Measurements from ENCODE around the gene METAP1D. TPM values are rescaled to one million over a fixed set of nuclear protein-coding genes. Genes with fewer than 3 reads are reported as not detected.

Gene METAP1D
- total RNA-seq, 2 experiments from 2014 or later: 2.8 to 2.9 TPM

DNA sequence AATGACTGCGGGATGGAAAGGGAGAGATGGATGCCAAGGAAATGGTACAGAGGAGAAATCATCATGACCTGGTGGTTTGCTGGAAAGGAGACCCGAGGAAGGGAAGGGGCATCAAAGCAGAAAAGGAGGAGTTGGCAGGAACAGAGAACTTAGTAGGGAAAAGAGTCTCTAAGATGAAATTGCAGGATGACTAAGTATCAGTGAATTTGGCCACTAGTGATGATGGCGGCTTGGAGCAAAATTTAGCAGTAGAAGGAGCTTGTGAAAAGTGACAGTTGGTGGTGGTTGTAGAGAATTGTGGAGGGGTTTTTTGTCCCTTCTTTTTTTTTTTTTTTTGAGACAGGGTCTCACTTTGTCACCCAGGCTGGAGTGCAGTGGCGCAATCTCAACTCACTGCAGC, 10.1 kb downstream of the METAP1D start:
- Mint-ChIP-seq H3K27ac (no peak overlapping the region), H3K4me3 (no peak overlapping the region), H3K9me3 (no peaks in the 10 kb centered on the region), H3K4me1 (peaks cover 35% of the 10 kb centered on the region), H3K27me3 (no peaks in the 10 kb centered on the region), H3K36me3 (ENCODE audit: low read depth) (peaks cover 5% of the 10 kb centered on the region)
- POLR2A ChIA-PET: no interaction called here
- CTCF ChIA-PET: interaction anchor here (0.7 to 1.0 kb wide), 2 partner anchors 76 to 97 kb away, joined by 3 to 4 read pairs; no protein-coding TSS in a partner anchor
- DNase-seq: no peak

DNA sequence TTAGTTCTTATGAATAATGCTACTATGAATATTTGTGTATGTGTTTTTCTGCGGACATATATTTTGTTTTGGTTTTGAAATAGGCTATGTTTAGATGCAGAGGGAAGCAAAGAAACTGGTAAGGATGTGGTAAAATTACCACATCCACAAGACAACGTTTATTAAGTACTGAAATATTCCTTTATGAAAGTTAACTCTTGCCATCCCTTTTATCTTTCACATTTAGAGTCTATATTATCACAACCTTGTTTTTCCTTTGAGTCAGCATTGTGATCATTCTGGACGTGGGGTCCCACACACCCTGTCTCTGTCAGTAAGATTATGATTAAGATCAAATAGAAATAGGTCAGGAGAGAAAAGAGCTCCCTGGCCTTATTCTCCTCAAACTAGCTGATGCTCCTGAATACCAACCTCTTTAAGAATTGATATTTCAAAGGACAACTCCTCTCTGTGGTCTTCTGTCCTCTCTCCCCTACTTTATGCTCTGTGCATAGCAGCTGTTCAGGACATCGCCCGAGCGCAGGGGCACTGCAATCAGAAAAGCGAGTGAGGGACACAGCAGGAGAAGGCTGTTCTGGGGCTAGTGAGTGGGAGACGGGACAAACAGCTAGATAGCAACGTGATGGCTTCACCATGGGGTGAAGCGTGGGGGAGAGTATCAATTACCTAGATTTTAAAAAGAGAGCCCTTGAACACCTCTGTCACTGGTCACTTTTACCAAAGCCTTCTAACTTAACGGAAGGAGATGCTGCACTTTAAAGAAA, 12.2 kb downstream of the METAP1D start:
- DNase-seq: no peak
- no peaks in the 10 kb centered on the region for H3K9me3 Mint-ChIP-seq
- peaks cover 5% of the 10 kb centered on the region for H3K36me3 Mint-ChIP-seq (ENCODE audit: low read depth)
- peak overlapping the region; percentile 33 for H3K4me3 Mint-ChIP-seq
- H3K4me1 Mint-ChIP-seq: peaks cover 33% of the 10 kb centered on the region
- no peaks in the 10 kb centered on the region for H3K27me3 Mint-ChIP-seq
- H3K27ac Mint-ChIP-seq: peak overlapping the region; percentile 73
- POLR2A ChIA-PET: interaction anchor here (0.8 to 1.9 kb wide), 4 partner anchors 14 to 118 kb away, joined by 3 to 6 read pairs (median 3); no protein-coding TSS in a partner anchor
- CTCF ChIA-PET: interaction anchor here (0.7 to 1.1 kb wide), 3 partner anchors 10 to 450 kb away, joined by 3 to 4 read pairs (median 4); no protein-coding TSS in a partner anchor

DNA sequence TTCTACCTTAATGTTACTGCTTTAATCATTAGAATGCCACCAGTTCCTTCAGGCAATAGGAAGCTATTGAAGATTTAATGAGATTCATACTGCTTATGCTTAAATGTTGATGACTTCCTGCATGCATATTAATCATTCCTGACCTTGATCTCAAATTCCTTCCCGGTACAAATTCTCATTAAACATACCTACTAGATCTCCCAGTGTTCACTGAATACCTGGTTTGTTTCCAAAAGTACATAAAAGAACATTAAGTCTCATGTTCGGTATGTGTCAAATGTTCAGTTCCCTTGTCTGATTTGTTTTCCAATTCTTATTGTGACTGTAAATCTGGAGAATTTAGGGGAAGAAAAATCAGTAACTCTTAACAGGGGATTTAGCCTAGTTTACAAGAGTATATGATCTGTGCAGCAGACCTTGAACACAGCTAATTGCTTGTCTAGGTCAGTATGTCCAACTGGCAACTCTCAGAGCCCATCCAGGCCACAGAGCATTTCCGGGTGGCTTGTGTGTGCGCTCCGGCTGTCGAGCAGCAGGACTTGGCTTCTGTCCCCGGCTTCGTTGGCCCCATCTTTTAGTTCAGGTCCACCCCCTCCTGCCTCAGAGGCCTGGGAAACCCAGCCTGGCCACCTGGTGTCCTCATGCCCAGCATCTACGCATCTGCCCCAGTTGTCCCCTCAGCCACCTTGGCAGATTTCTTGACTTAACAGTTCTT, 13.1 kb downstream of the METAP1D start:
- H3K27ac Mint-ChIP-seq: no peak overlapping the region
- CTCF ChIA-PET: interaction anchor here (0.8 to 1.1 kb wide), 2 partner anchors 12 to 449 kb away, joined by 3 to 4 read pairs; no protein-coding TSS in a partner anchor

DNA sequence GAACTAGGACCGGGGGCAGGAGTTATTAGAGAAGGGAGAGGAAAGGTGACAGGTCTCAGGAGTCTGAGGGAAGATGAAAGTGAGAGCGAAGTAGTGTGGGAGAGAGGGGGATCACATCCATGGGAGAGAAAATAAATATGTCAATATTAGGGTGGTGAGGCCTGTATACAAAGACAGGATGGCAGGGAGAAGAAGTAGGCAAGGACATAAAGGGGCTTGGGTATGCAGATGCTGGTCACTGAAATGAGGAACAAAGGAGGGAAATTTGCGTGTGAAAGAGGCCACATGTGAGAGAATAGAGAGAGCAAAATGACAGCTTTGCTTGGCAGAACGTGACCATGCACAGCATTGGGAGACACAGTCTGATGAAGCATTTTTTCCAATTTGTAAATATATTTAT, 13.6 kb downstream of the METAP1D start:
- CTCF ChIA-PET: no interaction called here
- Mint-ChIP-seq H3K36me3 (ENCODE audit: low read depth) (peaks cover 5% of the 10 kb centered on the region), H3K27me3 (no peaks in the 10 kb centered on the region), H3K27ac (no peak overlapping the region), H3K4me3 (no peak overlapping the region), H3K4me1 (peaks cover 33% of the 10 kb centered on the region), H3K9me3 (no peaks in the 10 kb centered on the region)
- POLR2A ChIA-PET: interaction anchor here (1.9 kb wide), 1 partner anchor 16 kb away, joined by 6 read pairs; no protein-coding TSS in a partner anchor
- no peak for DNase-seq

More for the DNA sequence above, 13.1 kb downstream of the METAP1D start:
- no peak for DNase-seq
- Mint-ChIP-seq H3K4me1 (peaks cover 33% of the 10 kb centered on the region), H3K36me3 (ENCODE audit: low read depth) (peaks cover 5% of the 10 kb centered on the region), H3K4me3 (no peak overlapping the region), H3K9me3 (no peaks in the 10 kb centered on the region), H3K27me3 (no peaks in the 10 kb centered on the region)
- POLR2A ChIA-PET: interaction anchor here (0.8 to 1.9 kb wide), 4 partner anchors 15 to 119 kb away, joined by 3 to 6 read pairs (median 3); no protein-coding TSS in a partner anchor

DNA sequence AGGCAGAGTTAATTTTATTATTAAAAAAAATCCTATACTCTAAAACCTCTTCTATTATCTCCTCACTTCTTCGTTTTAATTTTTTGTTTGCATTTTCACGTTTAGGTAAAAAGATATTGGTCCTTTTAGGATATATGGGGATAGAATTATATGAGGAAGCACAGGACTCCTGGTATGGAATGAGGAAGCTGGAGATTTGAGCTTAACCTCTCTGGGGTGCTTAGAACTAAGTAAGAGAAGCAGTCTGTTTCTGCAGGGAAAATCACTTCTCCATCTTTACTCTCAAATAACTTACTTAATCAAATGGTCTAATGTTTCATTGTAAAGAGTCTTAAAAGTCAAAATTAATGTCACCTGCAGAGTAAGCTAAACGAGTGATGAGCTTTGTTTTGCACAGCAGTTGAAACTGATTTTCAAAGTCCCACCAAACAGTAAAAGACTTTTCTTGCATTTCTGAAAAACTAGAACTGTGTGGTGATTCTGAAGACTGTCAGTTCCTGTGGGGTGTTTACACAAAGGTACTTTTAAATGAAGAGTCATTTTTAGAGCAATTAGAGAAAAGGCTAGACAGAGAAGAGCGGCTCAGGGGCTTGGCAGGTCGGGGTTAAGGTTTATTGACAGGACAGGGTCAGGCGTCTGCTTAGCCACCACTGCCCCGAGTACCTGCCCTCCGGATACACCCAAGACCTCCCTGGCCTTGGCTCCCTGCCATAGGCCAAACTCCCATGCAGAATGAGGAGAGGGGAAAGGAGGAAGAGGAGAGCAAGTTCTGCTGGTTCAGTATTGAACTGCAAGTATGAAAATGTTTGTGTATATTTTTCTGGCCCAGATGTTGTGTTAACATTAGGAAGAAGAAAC, 21.6 kb downstream of the METAP1D start:
- ChIA-PET CTCF (interaction anchor here (0.5 kb wide), 1 partner anchor 154 kb away, joined by 3 read pairs; no protein-coding TSS in a partner anchor), POLR2A (no interaction called here)
- no peaks in the 10 kb centered on the region for H3K9me3 Mint-ChIP-seq
- no peak for DNase-seq
- no peaks in the 10 kb centered on the region for H3K4me1 Mint-ChIP-seq
- no peaks in the 10 kb centered on the region for H3K27me3 Mint-ChIP-seq
- no peaks in the 10 kb centered on the region for H3K36me3 Mint-ChIP-seq (ENCODE audit: low read depth)
- no peak overlapping the region for H3K27ac Mint-ChIP-seq
- no peak overlapping the region for H3K4me3 Mint-ChIP-seq

DNA sequence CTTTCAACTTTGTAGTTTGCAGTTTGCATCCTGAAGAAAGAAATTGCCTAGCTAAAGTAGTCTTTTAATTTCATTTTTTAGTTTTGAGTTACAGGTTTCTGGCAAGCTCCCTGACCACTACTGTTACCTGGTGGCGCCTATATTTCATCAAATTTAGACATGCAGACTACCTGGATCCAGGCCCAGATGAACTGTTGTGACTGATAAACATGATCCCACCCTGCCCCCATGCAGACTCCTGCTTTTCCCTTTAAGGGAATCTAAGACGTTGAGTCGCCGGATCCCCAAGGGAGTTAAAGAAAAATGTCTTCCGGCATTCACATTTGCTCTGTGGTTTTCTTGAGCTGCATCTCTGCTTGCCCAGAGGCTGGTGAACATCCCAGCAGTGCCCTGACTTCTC, 22.2 kb downstream of the METAP1D start:
- H3K27ac Mint-ChIP-seq: no peak overlapping the region
- no peaks in the 10 kb centered on the region for H3K9me3 Mint-ChIP-seq
- DNase-seq: no peak
- no peak overlapping the region for H3K4me3 Mint-ChIP-seq
- H3K4me1 Mint-ChIP-seq: no peaks in the 10 kb centered on the region
- no peaks in the 10 kb centered on the region for H3K27me3 Mint-ChIP-seq
- no peaks in the 10 kb centered on the region for H3K36me3 Mint-ChIP-seq (ENCODE audit: low read depth)
- CTCF ChIA-PET: no interaction called here
- POLR2A ChIA-PET: no interaction called here

DNA sequence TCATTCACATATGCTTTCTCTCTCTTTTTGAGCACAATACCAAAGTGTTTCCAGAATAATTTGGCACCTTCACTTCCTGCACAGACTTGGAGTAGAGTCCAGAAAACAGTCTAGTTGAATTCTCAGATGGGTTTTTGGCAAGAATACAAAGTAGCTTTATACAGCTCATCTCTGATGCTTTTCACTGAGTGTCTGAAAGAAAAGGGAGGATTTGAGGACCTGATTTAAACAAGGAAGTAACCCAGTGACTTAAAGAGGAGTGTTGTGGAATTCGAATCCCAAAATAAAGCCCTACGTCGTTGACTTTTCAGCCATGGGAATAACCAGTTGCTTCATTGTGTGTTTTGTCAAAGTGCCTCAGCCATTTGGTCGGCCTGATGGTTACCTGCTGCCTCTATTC, 31.8 kb downstream of the METAP1D start:
- Mint-ChIP-seq H3K36me3 (ENCODE audit: low read depth) (no peaks in the 10 kb centered on the region), H3K27me3 (no peaks in the 10 kb centered on the region), H3K27ac (no peak overlapping the region), H3K9me3 (no peaks in the 10 kb centered on the region), H3K4me3 (no peak overlapping the region), H3K4me1 (no peaks in the 10 kb centered on the region)
- ChIA-PET POLR2A (no interaction called here), CTCF (no interaction called here)
- no peak for DNase-seq

DNA sequence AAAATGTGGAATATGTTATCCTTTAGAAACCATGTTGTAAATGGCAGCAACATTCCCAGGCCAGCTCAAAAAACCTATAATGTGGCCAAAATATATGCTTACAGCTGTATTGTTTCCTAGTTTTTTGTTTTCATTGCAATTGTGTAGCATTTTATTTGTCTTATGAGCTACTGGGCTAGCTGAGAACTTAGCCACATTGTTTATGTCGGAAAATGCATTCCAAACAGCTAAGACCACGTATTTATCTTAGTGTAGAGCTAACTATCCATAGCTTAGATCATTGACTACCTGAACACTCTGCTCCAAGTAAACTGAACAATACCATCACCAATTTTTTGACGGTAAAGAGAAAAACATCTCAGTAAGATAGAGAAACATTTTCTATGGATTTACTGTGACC, 38.4 kb downstream of the METAP1D start:
- Mint-ChIP-seq H3K27me3 (no peaks in the 10 kb centered on the region), H3K9me3 (no peaks in the 10 kb centered on the region), H3K4me1 (peaks cover 6% of the 10 kb centered on the region), H3K36me3 (ENCODE audit: low read depth) (no peaks in the 10 kb centered on the region), H3K27ac (no peak overlapping the region), H3K4me3 (no peak overlapping the region)
- ChIA-PET CTCF (interaction anchor here (1.0 kb wide), 1 partner anchor 13 kb away, joined by 3 read pairs; no protein-coding TSS in a partner anchor), POLR2A (interaction anchor here (0.8 kb wide), 1 partner anchor 12 kb away, joined by 3 read pairs; no protein-coding TSS in a partner anchor)
- DNase-seq: no peak

DNA sequence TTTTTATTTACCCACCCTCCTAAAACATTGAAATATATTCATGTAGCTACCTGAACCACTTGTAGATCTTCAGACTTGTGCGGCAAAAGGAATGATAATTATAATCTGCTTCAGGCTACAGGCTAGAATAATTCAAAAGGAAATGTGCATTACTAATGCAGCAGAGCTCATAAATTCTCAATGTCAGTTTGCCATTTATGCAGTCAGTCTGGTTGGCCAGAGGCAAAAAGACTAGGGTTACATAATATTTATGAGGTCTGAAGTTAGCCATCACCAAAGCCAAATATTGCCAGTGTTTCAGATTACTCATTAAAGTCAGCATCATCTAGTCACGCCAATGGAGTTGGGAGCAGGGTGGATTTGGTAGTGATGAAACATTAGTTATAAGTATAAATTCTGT, 38.9 kb downstream of the METAP1D start:
- ChIA-PET CTCF (no interaction called here), POLR2A (interaction anchor here (0.8 kb wide), 1 partner anchor 12 kb away, joined by 3 read pairs; no protein-coding TSS in a partner anchor)
- Mint-ChIP-seq H3K4me1 (peaks cover 6% of the 10 kb centered on the region), H3K9me3 (no peaks in the 10 kb centered on the region), H3K36me3 (ENCODE audit: low read depth) (no peaks in the 10 kb centered on the region), H3K27ac (no peak overlapping the region), H3K4me3 (no peak overlapping the region), H3K27me3 (no peaks in the 10 kb centered on the region)
- DNase-seq: no peak

DNA sequence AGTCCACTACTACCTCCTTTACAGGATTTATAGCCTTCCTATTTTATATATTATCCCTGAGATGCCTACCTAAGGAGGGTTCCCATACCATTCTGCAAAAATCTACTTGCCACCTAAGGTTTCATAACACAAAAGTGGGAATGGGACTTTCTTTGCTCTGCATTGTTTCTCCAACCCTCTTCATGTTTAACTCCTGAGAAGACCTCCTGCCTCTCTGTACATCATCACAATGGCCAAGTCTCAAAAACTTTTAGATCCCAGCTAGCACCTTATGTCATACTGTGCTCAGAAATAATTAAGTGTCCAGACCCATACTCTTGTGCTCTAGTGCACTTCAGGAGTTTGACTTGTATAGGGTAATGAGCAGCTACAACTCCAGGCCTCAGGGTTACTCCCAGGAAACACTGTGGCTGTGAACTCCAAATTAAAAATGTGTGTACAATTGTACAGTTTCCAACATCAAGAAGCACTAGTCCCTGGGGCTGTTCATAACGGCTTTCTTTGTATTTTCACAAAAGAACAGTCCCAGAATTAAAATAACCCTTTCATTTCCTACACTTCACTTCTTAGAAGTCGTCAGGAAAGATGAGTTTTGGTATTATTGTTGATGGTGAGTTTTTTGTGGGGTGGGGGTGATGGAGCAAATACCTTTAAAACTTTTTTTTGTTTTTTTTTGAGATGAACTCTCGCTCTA, 39.4 kb downstream of the METAP1D start:
- Mint-ChIP-seq H3K27ac (no peak overlapping the region), H3K4me3 (no peak overlapping the region), H3K9me3 (no peaks in the 10 kb centered on the region), H3K27me3 (no peaks in the 10 kb centered on the region), H3K4me1 (peaks cover 6% of the 10 kb centered on the region), H3K36me3 (ENCODE audit: low read depth) (no peaks in the 10 kb centered on the region)
- CTCF ChIA-PET: no interaction called here
- POLR2A ChIA-PET: no interaction called here
- no peak for DNase-seq

DNA sequence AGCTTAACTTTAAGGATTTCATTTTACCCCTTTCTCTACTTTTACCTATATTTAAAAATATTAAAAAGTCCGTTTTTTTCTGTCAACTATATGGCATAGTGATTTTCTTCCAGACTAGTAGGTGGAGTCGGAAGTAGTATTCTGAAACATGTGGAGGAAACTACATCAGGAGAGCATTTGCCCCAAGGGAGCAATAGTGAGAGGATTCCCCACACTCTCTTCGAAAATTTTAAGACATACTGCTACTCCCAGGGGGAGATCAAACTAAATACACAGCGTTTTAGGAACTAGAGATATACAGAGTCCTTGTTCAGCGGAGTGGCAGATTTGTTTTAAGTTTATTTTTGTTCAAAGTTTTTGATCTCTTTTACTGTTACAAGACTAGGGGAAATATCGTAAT, 40.6 kb downstream of the METAP1D start:
- ChIA-PET POLR2A (no interaction called here), CTCF (no interaction called here)
- no peaks in the 10 kb centered on the region for H3K36me3 Mint-ChIP-seq (ENCODE audit: low read depth)
- H3K27me3 Mint-ChIP-seq: no peaks in the 10 kb centered on the region
- peaks cover 6% of the 10 kb centered on the region for H3K4me1 Mint-ChIP-seq
- no peak for DNase-seq
- no peaks in the 10 kb centered on the region for H3K9me3 Mint-ChIP-seq
- H3K4me3 Mint-ChIP-seq: no peak overlapping the region
- no peak overlapping the region for H3K27ac Mint-ChIP-seq

DNA sequence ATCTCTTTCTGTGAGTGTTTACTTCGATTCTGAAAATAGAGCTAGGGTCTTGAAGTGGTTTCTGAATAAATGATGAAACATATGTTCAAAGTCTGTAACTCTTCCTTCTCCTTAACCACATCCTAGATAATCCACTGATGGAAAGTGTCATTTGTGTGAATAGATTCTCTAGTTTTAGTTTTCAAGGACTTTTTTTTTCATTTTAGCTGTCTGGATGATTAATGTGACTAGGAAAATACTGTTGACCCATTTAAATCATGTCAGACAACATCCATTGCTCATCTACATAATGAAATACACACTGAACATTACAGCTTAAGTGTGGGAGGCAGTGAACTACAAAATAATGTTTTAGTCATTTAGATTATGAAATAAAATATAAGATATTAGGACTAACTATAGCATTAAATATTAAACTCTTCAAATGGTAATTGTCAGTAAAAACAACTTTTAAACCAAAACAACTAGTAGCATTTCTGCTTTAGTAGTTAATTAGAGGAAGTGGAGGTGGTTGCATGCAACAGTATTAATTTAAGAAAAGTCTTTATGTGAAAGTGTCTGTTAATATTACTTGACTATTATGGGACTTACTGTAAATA, 46.4 kb downstream of the METAP1D start:
- Mint-ChIP-seq H3K4me1 (peaks cover 3% of the 10 kb centered on the region), H3K4me3 (no peak overlapping the region), H3K27me3 (no peaks in the 10 kb centered on the region), H3K9me3 (no peaks in the 10 kb centered on the region), H3K27ac (no peak overlapping the region), H3K36me3 (ENCODE audit: low read depth) (no peaks in the 10 kb centered on the region)
- no peak for DNase-seq
- POLR2A ChIA-PET: no interaction called here
- CTCF ChIA-PET: no interaction called here

Data from activated CD4-positive, alpha-beta memory T cell treated with anti-CD3 and anti-CD28 coated beads, Interleukin-2, amount 10 ng/mL, durations not matched to agents 7 days and 5 days (primary cell).